ENCODE data around the gene BCAS2. TPM values are rescaled to one million over a fixed set of nuclear protein-coding genes. Genes with fewer than 3 reads are reported as not detected.

The BCAS2 gene
- 27.5 to 31.1 TPM (median 29.3 TPM) in 5 replicates for total RNA-seq (2022; extraction: Qiagen RNA extraction; ENCODE audit: low read depth)

GRCh38 chr1:114581335-114582287, at the start of gene BCAS2:
TSS of gene BCAS2 (minus strand) at chr1:114581615. CDS start at chr1:114581591, 24 bp downstream.

Other genes with a start within 250 kb of the BCAS2 start
- gene TRIM33, start 70.4 kb downstream of the BCAS2 start, total RNA-seq (2022; extraction: Qiagen RNA extraction; ENCODE audit: low read depth): 7.9 to 15.7 TPM (median 13.2 TPM) in 5 replicates
- gene DENND2C, start 88.4 kb upstream of the BCAS2 start, total RNA-seq (2022; extraction: Qiagen RNA extraction; ENCODE audit: low read depth): 0.29 to 0.93 TPM (median 0.45 TPM) in 5 replicates
- not detected in 5 replicates for gene AMPD1, start 113.9 kb upstream of the BCAS2 start, total RNA-seq (2022; extraction: Qiagen RNA extraction; ENCODE audit: low read depth)
- gene NRAS, start 135.2 kb upstream of the BCAS2 start, total RNA-seq (2022; extraction: Qiagen RNA extraction; ENCODE audit: low read depth): 25.8 to 35.2 TPM (median 28.7 TPM) in 5 replicates
- gene CSDE1, start 176.4 kb upstream of the BCAS2 start, total RNA-seq (2022; extraction: Qiagen RNA extraction; ENCODE audit: low read depth): 126 to 171 TPM (median 128 TPM) in 5 replicates
- 16.1 to 20.7 TPM (median 17.4 TPM) in 5 replicates for gene SIKE1, start 199.1 kb upstream of the BCAS2 start, total RNA-seq (2022; extraction: Qiagen RNA extraction; ENCODE audit: low read depth)

All from A549 treated with CpdA at 1 μM for 4 hours (cell line).